ENCODE results near the gene TNS3.

GRCh38 chr7:47228386-47229014 is 353.4 kb downstream of the TNS3 start:
- TF ChIP-seq CTCF (IDR thresholded peaks at IDR 0.05) (no peak), EP300 (IDR thresholded peaks at IDR 0.05) (no peak)
